ENCODE data around the gene KRT71.

KRT71 gene

GRCh38 chr12:52497975-52498374 is 55.0 kb downstream of the KRT71 start:
- DNase-seq (ENCODE audit: low spot score) = no peak

GRCh38 chr12:52496590-52497071 is 56.3 kb downstream of the KRT71 start:
- DNase-seq (ENCODE audit: low spot score) = no peak

- no peak for DNase-seq (ENCODE audit: low spot score)
These were observed 56.9 kb downstream of the KRT71 start for GRCh38 chr12:52496054-52496453.

GRCh38 chr12:52495389-52495788 is 57.6 kb downstream of the KRT71 start:
- DNase-seq (ENCODE audit: low spot score) = no peak

- no peak for DNase-seq (ENCODE audit: low spot score)
These were observed 58.4 kb downstream of the KRT71 start for GRCh38 chr12:52494518-52494917.

GRCh38 chr12:52494100-52494499 is 58.8 kb downstream of the KRT71 start:
- no peak for DNase-seq (ENCODE audit: low spot score)

Data from hematopoietic multipotent progenitor cell treated with erythropoietin and hydrocortisone succinate and interleukin-3 and kit ligand, for 15 days (in vitro differentiated cells).